HG03025 (cell line): Measurements from ENCODE around the gene TRAF3IP1.

Experiments used
- ATAC-seq: cut with Tn5 transposase; IDR thresholded peaks from one replicate; pipeline ENCODE4 v1.9.1; 2021; ENCODE audit warnings: mild to moderate bottlenecking, moderate library complexity; ENCODE audit not compliant: unreplicated experiment, low FRiP score

Gene TRAF3IP1

DNA sequence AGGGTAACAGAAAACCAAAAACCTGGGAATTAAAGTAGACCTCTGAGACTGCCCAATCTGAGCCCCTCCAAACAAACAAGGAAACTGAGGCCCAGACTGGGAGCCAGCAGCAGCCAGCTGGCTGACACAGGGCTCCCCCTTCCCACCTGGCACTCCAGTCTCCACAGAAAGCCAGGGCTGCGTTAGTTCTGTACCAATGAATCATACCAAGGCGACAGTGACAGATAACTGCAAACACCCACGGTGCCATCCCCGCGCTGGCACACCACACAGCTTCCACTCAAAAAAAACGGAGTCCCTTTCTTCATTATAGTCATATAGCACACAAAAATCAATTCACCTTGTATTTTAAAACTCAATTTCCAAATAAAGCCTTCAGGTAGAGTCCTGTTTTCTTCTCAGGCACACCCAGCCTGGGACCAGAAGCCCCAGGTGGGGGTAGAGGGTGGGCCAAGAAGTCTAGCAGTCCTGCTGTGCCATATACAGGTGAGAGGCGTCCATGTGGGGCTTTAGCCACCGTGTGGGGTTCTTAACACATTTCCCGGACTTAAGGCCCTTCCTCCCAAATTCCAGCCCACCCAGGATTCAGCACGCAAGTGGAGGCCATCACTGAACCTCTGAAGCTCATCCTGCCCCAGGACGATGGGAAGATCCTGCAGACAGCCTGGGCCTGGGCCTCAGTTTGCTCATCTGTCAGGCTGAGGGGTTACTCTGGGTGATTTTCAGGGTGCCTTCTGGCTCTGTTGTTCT is 33.2 kb upstream of the TRAF3IP1 start:
- ATAC-seq = no peak

DNA sequence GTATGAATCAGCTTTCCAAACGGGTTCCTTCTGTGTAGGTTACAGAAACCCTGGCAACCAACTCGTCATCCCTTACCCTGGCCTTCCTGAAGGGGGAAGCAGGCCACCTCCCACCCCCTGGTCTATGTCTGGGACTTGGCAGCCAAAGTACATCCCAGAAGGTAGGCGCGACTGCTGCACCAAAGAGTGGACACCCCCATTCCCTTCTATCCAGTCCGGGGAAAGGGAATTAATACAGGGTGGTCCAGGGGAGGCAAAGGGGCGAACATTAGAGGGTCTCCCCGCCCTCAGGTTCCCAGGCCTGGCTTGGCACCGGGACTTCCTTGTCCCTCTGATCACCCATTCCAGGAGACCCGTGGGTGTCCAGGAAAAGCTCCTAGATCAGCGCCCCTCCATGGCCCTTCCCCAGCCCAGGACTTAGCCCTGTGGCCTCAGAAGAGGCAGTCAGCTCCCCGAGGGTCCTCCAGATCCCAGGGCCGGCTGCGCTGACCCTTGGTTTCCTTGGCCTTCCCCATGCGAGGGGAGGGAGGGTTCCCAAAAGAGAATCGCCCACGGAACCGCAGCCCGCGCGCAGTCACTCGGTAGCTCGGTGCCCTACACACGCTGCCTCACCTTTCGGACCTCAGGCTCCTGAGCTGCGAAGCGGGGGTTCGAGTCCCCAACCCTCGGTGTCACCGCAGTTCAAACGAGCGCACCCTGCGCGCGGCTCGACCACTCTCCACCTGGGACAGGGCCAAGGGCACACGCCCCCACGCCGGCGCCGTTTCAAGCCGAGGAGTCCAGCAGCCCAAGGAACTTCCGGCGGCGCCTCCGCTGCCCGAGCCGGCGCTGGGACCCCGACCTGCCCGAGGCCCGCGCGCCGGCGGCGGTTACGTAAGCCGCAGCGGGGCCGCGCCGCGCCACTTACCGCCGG is 32.3 kb upstream of the TRAF3IP1 start, which contains the start of gene PER2:
Gene PER2 (minus strand): TSS at position 874 of the 913 bp plus-strand sequence. CDS start 10,674 bp downstream, outside the sequence.
- no peak for ATAC-seq

DNA sequence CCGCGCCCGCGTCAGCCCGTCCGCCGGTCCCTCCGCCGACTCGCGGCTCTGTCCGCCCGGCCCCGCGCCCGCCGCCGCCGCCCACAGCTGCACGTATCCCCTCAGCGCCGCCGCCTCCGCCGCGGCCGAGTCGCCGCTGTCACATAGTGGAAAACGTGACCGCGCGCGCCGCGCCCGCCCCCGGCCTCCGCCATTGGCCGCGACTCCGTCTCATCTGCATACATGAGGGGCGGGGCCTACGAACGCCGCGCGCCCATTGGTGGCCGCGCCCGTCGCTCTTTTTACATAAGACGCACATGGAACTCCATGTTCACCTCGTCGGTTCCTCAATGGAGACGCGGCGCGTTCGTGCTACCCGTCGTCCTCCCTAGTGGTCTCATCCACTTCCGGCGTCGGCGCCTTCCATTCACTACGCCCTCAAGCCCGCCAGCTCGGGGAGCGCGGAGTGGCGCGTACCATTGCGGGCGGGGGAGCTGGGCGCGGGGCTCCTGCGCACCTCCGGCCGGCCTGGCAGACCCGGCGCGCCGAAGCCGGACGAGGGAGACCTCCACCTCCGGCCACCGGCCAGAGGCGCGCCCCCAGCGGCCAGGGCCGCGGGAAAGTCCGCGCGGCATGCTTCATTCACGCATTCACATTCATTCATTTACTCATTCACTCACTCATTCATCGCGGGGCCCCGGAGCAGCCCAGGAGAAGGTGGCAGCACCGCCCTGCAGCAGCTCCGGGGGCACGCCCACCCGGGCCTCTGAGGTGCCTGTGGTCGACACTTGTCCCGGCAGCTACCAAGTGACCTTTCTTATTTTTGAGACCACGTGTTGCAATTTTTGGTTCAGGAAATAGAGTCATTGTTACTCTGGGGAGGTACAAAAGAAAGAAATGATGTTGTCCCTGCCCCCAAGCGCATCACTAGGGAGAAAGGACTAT is 31.4 kb upstream of the TRAF3IP1 start:
- peak; percentile 89 for ATAC-seq

DNA sequence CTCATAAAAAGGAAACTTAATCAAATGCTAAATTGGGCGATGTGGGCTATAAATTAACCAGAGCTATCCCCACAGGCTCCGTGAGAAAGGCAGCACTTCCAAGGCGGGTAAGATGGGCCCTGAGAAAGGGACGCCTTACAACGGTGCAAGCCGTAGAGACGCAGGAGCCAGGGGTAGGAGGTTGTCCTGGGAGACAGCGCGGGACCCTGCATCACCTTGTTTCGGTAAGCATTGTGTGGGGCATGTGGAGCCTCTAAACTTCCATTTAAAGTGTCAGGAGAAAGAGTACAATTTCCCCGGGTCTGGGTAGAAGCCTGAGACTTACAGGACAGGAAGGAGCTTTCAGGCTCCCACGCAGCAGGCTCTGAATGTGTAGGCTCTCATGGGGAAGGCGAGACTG is 30.7 kb upstream of the TRAF3IP1 start:
- ATAC-seq = no peak

DNA sequence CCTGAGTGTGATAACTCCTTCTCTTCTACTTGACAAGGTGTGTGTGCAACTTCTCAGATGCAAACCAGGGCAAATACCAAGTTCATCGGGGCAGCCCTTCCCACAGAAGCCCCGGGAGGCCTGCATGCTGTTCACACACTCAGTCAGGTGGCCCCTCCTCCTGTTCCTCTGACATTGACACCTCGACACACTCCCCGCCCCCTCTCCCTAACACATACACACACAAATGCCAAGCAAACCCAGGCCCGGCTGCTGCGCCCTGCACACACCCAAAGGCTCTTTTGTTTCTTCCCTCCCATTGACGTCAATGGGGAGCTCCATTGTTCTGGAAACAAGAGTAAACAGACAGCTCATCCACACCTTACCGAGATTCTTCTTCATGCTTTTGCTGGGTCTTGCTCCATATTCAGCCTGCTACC is 30.2 kb upstream of the TRAF3IP1 start:
- no peak for ATAC-seq

- ATAC-seq = no peak
Observed at GRCh38 chr2:238290715-238291549, 29.4 kb upstream of the TRAF3IP1 start.

GRCh38 chr2:238291550-238292281 is 28.6 kb upstream of the TRAF3IP1 start:
- ATAC-seq = no peak

- ATAC-seq = no peak
Observed at GRCh38 chr2:238294046-238294392, 26.3 kb upstream of the TRAF3IP1 start.

DNA sequence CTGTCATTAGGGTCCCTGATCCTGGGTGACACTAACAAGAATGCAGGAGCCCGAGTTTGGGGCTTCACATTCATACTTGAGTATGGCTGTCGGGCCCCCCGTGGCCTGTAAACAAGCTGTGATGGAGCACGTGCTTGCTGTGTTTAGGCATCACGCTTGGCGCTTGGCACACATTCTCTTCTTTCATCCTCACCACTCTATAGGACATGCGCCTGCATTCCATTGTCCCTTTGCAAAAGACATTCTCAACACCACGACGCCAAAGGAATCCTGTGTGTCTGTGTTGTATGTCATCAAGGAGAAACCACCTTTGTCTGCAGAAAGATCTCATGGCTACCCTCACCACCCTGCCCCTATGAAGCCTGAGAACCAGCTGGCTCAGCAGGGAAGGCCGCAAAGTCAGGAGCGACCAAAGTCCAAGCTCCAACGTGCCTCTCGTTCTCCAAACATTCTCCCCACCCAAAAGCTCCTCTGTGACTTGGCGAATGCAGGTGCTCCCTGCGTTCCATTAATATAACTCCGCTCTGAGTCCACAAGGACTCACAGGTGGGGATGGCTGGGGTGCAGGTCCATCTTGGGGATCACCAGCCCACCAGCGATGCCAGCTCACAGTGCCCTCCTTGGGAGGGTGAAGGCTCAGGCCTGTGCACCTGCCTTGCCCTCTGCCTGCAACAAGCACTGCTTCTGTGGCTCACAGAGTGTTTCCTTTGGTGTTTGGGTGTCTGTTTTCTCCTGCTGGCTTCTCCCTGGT is 25.8 kb upstream of the TRAF3IP1 start:
- no peak for ATAC-seq

DNA sequence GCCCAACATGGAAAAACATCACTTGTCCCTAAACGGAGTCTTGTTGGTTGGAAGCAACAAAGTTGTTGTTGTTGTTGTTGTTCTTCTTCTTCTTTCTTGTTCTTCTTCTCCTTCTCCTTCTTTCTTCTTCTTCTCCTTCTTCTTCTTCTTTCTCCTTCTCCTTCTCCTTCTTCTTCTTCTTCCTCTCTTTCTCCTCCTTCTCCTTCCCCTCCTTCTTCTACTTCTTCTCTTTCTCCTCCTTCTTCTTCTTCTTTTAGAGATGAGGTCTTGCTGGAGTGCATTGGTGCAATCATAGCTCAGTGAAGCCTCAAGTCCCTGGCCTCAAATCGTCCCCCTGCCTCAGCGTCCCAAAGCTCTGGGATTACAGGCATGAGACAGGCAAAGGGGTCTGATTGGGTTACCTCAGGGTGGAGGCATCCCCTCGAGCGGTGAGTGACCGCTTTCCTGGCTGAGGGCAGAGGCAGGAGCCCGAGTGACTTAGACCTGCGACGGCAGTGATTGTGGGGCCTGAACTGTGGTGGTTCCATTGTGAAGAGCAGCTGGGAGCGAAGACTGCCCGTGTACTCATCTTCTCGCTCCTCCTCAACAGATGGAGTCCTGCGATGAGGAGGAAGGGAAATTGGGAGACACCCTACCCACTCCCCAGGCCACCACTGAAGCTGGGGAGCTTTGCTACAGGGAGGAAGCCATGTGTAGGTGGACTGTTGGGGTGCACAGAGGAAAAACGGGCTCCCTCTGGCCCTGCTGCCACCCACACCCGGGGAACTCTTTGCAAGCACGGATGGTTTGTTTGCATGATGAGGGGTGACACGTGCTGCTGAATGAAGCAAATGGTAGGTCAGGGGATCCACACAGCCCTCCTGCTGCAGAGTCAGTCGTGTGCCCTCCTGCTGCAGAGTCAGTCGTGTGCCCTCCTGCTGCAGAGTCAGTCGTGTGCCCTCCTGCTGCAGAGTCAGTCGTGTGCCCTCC is 24.9 kb upstream of the TRAF3IP1 start:
- ATAC-seq = no peak

GRCh38 chr2:238296638-238297457 is 23.5 kb upstream of the TRAF3IP1 start:
- ATAC-seq = no peak

GRCh38 chr2:238299803-238300202 is 20.5 kb upstream of the TRAF3IP1 start:
- no peak for ATAC-seq

DNA sequence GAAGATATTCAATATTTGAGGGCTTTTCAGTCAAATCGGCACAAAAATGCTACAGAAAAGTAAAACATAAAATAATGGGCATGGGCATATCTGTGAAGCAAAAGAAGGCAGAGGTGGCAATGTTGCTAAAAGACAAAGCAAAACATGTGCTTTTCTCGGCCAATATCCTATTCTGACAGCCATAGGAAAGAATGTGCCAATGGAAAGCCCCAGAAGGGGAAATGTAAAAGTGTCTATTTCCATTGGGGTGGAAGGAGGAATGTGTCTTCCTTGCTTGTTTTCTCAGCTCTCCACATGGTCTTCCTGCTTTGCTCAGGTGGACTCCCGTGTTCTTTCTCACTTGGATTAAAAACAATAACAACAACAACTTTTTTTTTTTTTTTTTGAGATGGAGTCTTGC is 18.2 kb upstream of the TRAF3IP1 start:
- no peak for ATAC-seq

- no peak for ATAC-seq
Observed at GRCh38 chr2:238302751-238303150, 17.6 kb upstream of the TRAF3IP1 start.

GRCh38 chr2:238304116-238304515 is 16.2 kb upstream of the TRAF3IP1 start:
- ATAC-seq = no peak

- ATAC-seq = no peak
Observed at GRCh38 chr2:238305092-238305862, 15.0 kb upstream of the TRAF3IP1 start.
